Measurements from ENCODE around the gene NBDY.
A peak's percentile ranks its signal among the peaks of the same experiment; 100 is the strongest.
"Not testable (repeated sequence)": the region's sequence is repeated elsewhere in the genome, so short reads cannot be mapped to it uniquely, and the experiment has no call there.

NBDY gene, protein sequence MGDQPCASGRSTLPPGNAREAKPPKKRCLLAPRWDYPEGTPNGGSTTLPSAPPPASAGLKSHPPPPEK

DNA sequence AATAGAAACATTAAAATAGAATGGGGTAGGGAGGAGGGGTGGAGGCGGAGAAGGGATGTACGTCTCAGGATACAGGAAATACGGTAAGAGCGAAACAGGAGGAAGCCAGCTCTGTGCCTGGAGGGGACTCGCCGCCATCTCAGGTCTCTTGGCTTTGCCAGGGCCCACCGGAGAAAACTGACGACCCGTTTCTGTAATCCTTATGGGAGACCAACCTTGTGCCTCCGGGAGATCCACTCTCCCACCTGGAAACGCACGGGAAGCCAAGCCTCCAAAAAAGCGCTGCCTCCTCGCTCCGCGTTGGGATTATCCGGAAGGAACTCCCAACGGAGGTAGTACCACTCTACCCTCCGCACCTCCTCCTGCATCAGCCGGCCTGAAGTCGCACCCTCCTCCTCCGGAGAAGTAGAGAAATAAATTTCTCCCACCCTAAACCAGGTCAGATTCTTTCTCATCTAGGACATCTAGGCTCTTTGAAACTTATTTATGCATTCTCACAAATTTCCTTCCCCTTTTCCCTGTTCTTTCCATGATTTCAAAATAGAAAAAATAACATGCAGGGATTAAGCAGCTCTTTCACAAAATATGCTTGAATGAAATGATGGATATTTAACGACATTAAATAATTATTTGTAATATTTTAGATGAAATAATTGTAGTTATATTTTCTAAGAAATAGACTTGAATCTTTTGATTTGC lies at the start of gene NBDY:
Gene NBDY (plus strand): TSS at position 92 of the 699 bp plus-strand sequence. CDS start 111 bp downstream, at position 203.
- DNase-seq: peak; percentile 24 to 26

- not testable (repeated sequence) for DNase-seq
Observed at GRCh38 chrX:56704530-56704929, 24.5 kb upstream of the NBDY start.

- DNase-seq: peak in 1 of 2 donors; percentile 65
Observed at GRCh38 chrX:56726605-56727004, 2.4 kb upstream of the NBDY start.

DNA sequence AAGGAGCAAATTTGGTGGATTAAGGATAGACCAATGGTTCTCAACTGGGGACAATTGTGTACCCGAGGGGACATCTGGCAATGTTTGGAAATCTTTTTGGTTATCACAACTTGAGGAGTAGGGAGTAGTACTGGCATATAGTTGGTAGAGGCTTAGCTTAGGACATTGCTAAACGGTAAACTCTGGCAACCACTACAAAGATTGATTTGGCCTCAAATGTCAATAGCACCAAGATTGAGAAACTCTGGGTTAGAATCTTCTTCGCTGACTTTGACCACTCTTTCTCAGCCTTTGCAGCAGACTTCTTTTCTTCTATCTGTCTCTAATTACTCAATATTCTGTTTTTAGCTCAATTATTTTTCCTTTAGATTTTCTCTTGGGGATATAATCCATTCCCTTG lies 1.5 kb upstream of the NBDY start:
- no peak for DNase-seq

DNA sequence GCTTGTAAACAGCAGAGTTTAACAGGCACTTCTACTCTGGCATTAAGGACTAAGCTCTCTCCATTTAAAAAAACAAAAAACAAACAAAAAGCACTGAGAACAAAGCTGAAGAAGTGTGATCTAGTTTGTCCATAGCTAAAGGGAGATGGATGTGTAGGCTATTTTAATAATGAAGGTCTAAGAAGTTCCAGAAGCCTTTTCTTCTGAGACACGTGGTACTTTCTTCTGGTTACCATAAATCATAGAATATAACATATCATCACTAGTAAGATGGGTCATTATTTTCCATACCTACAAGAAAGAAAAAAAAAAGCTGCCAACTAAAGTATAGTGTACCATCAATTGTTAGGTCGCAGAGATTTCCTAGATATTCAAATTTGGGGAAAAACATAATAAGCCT lies 722 bp upstream of the NBDY start:
- peak in 1 of 2 donors; percentile 36 for DNase-seq

DNA sequence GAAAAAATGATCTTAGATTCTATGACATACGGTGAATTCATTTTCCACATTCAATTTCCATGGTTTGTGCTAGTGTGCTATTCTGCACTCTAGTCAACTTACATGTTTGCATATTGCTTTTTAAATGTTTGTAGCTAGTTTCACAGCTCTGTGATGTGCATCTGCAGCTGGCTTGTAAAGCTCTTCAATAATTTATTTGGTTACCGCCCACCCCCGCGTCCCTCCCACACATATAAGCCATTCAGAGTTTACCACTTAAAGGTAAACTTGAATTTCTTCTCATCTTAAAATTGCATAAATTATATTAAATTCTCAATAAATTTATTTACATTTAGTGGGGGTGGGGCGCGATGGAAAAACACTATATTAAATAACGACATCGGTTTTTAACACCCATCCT lies 291 bp upstream of the NBDY start:
- DNase-seq: no peak

DNA sequence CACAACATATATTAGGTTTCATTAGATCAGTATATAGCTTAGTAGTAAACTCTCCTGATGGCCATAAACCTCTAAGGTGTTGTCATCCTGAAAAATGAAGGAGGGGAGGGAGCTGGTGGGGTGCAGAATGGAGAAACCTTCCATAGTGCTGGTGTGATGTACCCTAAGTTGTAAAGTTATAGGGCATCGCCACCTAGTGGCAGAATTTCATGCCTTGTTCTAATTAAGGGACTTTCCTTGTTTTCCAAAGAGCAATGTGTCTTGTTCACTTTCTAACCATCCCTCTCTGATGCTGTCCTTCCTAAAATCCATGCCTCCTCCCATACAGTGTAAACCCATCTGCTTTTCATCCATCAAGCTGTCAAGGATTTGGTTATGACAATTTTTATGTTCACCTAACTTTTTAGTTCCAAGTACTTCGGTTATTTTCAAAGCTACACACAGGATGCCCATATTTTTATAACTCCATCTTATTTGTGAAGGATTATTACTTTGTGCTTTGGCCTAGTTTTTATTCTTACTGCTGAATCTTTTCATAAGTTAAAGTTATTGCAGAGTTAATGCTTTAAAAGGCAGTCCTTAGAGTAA lies 4.5 kb downstream of the NBDY start:
- peak; percentile 17 to 25 for DNase-seq

- DNase-seq: no peak
Observed at GRCh38 chrX:56736219-56736618, 7.2 kb downstream of the NBDY start.

- DNase-seq: no peak
Observed at GRCh38 chrX:56738670-56739069, 9.6 kb downstream of the NBDY start.

DNA sequence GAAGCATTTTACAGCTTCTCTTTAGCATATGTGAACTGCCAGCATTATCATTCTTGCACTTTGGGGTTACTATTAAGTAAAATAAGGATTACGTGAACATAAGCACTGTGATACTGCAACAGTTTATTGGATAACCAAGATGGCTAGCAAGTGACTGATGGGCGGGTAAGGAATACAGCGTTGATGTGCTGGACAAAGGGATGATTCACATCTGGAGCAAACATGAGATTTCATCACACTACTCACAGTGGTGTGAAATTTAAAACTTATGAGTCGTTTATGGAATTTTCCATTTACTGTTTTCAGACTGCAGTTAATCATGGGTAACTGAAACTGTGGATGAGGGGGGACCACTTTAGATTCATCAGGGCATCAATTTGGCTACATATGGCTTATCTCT lies 16.0 kb downstream of the NBDY start:
- no peak for DNase-seq

DNA sequence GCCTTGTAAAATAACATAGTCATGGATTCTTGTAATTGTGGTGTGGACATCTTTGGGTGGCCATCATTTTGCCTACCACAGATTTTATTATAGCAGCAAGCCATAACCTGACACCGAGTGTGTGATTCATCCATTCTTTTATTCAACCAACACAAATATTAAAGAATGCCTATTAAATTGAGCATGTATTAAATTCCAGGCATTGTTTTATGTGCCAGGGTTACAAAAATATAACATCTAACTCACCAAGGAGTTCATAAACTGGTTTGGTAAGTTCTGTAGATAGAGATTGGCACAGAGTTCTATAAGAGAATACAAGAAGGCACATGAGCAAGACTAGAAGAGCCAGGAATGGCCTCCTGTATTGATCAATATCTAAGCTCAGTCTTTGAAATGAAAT lies 18.0 kb downstream of the NBDY start:
- no peak for DNase-seq

GRCh38 chrX:56751071-56751470 lies 22.0 kb downstream of the NBDY start:
- no peak for DNase-seq

- no peak for DNase-seq
Observed at GRCh38 chrX:56757327-56757726, 28.3 kb downstream of the NBDY start.

GRCh38 chrX:56758456-56758855 lies 29.4 kb downstream of the NBDY start:
- no peak for DNase-seq

GRCh38 chrX:56759736-56760409 lies 30.8 kb downstream of the NBDY start:
- no peak for DNase-seq

DNA sequence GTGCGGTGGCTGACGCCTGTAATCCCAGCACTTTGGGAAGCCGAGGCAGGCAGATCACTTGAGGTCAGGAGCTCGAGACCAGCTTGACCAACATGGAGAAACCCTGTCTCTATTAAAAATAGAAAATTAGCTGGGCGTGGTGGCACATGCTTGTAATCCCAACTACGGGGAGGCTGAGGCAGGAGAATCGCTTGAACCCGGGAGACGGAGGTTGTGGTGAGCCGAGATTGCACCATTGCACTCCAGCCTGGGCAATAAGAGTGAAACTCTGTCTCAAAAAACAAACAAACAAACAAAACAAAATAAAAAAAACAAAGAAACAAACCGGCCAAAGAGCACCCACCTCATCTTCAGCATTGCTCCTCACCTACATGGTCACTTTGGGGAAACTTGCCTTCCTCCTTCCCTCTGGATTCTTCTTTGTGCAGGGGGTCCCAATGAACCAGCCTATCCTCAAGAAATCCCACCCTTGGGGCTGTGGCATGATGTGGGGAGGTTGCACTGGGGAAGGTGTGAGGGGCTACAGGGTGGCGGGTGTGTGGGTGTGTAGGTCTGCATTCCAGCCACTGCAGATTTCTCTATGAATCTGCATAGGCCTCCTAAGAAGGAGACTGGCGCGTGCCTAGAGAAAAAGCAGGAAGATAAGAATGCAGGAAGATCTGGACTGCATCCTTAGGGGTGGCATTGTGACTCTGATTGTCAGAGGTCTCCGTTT lies 31.5 kb downstream of the NBDY start:
- not testable (repeated sequence) for DNase-seq

- DNase-seq: no peak
Observed at GRCh38 chrX:56761167-56761566, 32.1 kb downstream of the NBDY start.

DNA sequence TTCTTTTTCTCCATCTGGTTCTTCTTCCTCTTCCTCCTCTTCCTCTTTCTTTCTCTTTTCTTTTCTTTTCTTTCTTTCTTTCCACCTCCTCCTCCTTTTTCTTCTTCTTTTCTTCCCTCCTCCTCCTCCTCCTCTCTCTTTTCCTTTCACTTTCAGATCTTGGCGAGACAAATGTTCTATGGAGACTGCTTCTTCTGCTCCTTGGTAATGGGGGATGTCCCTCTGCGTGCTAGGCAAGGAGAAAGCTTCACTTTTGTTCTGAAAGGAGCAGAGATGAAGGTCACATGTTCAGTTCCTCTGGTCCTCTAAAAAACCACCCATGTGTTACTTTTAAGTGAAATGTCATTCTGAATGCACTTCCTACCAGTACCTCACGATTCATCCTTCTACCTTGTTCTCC lies 33.2 kb downstream of the NBDY start:
- no peak for DNase-seq

DNA sequence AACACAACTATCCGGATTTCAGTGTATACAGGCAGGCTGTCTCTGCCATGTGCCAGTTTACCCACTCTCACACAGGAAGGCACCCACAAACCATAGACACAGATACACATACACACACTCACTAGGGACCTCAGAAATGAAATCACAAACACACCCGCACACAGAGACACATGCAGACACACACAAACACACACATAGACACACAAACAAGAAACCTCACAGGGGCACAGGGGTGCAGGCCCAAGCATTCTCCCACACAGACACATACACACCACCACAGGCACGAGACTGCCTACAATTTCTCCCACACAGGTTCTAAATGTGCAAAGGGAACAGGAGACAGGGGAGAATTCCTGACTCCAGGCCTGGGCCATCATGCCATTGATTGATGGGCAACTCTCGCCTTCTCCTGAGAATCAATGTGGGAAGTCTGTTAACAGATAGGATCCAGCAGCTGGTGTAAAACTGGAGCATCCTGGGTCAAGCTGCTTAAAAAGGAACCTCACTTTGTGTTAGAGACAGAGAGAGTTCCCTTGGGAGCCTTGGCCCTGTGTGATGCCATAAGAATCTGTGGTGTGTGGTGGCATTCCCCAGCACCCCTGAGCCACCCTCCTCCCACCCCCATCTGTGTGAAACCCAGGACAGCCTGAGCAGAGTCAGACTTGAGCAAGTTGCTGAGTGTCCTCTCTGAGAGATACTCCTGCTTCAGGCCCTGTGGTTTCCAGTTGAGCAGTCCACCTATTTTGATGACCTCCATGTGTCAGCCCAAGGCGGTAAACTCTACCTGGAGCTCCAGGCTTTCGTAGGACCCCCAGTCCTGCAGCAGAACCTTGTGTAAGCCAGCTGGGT lies 33.9 kb downstream of the NBDY start:
- no peak for DNase-seq

GRCh38 chrX:56763556-56764152 lies 34.6 kb downstream of the NBDY start:
- no peak for DNase-seq

DNA sequence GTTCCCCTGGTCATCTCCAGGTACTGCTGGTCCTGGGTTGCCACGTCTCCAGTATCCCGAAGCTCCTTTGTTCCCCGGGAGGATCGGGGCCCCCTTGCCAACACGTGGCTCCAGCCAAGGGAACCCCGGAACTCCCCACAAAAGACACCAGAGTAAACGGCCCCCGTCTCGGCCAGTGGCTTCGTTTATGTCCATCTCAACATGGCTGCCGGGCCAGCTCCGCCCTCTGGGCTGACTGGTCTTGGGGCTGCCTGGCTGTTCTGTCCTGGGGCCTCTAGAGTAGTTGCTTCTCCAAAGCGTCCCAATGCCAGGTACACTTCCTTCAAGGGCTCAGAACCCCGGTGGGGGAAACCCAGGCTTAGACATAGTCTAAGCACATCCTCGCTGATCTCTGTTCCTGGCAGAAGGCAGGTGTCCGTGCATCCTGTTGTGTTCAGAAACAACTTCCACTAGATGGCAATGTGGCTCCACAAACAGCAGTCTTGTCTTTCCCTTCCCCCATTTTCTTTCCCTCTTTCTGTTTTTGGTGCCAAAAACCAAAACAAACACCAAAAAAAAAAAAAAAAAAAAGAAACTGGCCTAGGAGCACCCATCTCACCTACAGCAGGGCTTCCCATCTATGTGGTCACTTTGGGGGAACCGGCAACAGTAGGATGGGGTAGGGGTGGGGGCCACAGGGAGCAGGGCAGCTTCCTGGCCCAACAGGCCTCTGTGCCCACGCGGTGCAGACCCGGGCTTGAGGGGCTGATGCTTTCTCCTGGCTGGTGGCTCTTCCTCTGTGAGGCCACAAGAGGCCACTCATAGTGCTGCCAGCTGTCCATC lies 35.3 kb downstream of the NBDY start:
- DNase-seq: no peak
